IPS-NIHi7 (cell line): ENCODE measurements around the gene ABCA6.

Experiments
- DNase-seq: peaks from one replicate; pipeline ENCODE4 v3.0.0; 2012; ENCODE audit warnings: mixed read lengths; ENCODE audit errors: extremely low spot score

ABCA6 gene

GRCh38 chr17:69143151-69143550, 1.5 kb upstream of the ABCA6 start:
- no peak for DNase-seq

GRCh38 chr17:69142175-69142802, 594 bp upstream of the ABCA6 start:
- no peak for DNase-seq

GRCh38 chr17:69134112-69134511, 7.6 kb downstream of the ABCA6 start:
- no peak for DNase-seq

- no peak for DNase-seq
These were observed 10.9 kb downstream of the ABCA6 start for GRCh38 chr17:69130627-69131296.

- no peak for DNase-seq
These were observed 18.1 kb downstream of the ABCA6 start for GRCh38 chr17:69123626-69124025.

- no peak for DNase-seq
These were observed 19.6 kb downstream of the ABCA6 start for GRCh38 chr17:69122065-69122464.

GRCh38 chr17:69117855-69118784, 23.6 kb downstream of the ABCA6 start:
- no peak for DNase-seq

- DNase-seq: no peak
These were observed 29.9 kb downstream of the ABCA6 start for GRCh38 chr17:69111794-69112193.

- no peak for DNase-seq
These were observed 35.6 kb downstream of the ABCA6 start for GRCh38 chr17:69105907-69106730.

GRCh38 chr17:69103557-69104233, 38.0 kb downstream of the ABCA6 start:
- no peak for DNase-seq

- DNase-seq: no peak
These were observed 43.1 kb downstream of the ABCA6 start for GRCh38 chr17:69098625-69099024.

GRCh38 chr17:69096541-69096940, 45.2 kb downstream of the ABCA6 start:
- no peak for DNase-seq

- DNase-seq: no peak
These were observed 47.7 kb downstream of the ABCA6 start for GRCh38 chr17:69093995-69094394.

GRCh38 chr17:69093279-69093789, 48.4 kb downstream of the ABCA6 start:
- no peak for DNase-seq

- no peak for DNase-seq
These were observed 51.3 kb downstream of the ABCA6 start for GRCh38 chr17:69090365-69090764.

GRCh38 chr17:69088643-69089200, 53.0 kb downstream of the ABCA6 start:
- DNase-seq: no peak

GRCh38 chr17:69086641-69087040, 55.1 kb downstream of the ABCA6 start:
- no peak for DNase-seq

GRCh38 chr17:69084911-69085310, 56.8 kb downstream of the ABCA6 start:
- peak; percentile 78 for DNase-seq

- no peak for DNase-seq
These were observed 59.0 kb downstream of the ABCA6 start for GRCh38 chr17:69082696-69083095.

- DNase-seq: no peak
These were observed 62.8 kb downstream of the ABCA6 start for GRCh38 chr17:69078864-69079263.

- DNase-seq: no peak
These were observed 65.9 kb downstream of the ABCA6 start for GRCh38 chr17:69075823-69076222.
